Renal cortex interstitium (tissue), 11 donors: ENCODE measurements around the gene PRX. TPM values are rescaled to one million over a fixed set of nuclear protein-coding genes. Genes with fewer than 3 reads are reported as not detected.
A peak's percentile ranks its signal among the peaks of the same experiment; 100 is the strongest.

Experiments used
- DNase-seq, 11 donors: peaks; one replicate each; pipeline ENCODE4 v3.0.0-alpha.2; 2013; ENCODE audit warnings: low read depth in 9 of 11, low spot score in 4 of 11; ENCODE audit errors: extremely low read depth in 1 of 11
- polyA plus RNA-seq, 3 donors: library from polyadenylated mRNA; unstranded; fragments of 120-200 nt; gene quantifications; one replicate each; pipeline ENCODE4 v1.2.1, GENCODE V29; 2013; ENCODE audit not compliant: insufficient read length in 3 of 3

PRX gene
- polyA plus RNA-seq, 3 donors: 10.2 to 14.0 (median 11.7) TPM

DNA sequence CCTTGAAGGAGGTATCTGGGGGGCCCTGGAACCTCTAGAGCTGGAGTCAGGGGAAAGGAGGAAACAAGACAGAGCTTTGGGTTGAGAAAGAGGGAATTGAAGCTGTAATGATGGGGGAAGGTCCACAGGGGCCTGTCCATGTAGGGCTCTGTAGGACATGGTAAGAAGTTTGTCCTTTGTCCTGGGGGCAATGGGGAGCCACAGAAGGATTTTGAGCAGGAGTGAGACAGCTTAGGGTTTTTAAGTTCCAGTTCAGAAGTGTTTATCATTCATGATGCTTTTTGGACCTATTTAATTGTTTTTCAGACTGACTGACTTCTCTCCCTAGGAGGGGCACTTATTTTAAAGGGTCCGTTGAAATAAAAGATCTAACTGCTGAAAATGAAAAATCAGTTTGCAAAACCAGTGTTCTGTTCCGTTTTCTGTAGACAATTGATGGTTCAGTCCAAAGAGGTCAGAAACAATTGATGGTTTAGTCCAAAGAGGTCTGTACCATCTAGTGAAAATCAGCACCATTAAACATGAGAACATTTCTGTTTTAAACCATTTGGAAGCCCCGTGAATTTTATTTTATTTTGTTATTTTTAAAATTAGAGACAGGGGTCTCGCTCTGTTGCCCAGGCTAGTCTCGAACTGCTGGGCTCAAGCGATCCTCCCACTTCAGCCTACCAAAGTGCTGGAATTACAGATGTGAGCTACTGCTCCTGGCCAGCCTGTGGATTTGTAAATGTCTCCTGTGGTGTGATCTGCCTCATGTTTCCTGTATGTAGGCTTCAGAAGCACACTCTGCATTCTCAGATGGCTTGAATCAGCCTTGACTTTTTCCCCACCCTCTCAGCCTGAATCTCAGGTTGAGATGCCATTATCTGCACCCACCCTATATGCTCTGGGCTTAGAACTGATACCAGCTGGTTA lies 56.2 kb downstream of the PRX start:
- DNase-seq: no peak

DNA sequence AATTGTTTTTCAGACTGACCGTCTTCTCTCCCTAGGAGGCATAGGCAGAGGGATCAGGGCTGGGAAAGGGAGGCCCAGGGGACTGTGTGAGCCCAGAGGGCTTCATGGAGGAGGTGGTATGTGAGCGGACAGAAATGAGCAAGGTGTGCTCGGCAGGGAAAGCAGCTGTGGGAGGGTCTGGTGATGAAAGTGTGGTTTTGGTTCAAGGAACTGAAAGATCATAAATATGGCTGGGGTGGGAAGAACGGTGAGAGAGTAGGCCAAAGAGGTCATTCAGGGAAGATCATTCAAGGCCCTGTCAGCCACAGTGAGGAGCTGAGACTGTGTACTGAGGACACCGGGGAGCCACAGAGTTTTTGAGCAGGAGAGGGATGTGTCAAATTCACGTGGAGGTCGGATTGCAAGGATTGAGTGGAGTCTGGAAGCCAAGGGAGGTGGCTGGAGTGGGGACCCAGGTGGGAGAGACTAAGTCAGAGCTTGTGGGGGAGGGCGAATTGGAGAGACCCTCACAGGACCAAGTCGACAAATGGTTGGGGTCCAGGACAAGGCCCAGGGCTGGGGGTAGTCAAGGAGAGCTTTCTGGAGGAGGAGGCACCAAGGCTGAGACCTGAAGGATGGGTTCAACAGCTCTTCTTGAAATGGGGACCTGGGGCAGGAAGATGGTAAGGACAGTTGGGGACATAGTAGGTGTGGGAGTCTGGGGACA lies 57.0 kb downstream of the PRX start:
- no peak for DNase-seq

DNA sequence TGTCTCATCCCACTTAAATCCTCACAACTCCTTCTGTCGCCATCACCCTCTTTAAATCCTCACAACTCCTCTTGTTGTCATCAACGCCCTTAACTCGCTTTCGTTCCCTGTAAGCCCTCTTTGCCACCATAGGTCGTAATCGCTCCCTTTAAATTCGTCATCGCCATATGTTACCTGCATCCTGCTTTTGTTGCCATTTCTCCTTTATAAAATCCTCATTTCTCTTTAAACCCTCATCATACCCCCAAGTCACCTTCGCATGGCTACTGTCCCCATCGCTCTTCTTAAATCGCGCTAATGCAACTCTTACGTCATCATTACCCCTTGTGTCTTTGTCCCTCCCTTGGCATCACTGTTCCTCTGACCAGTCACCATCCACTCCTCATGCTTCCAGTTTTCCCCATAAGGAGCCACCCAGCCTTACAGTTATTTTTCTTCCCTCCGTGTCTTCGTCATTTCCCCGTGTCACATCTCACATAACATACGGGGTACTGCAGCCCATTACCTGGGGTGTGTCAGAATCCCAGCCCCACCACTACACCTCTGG lies 64.1 kb downstream of the PRX start:
- peak in 4 of 11 donors; percentile 25 to 49 (median 30) for DNase-seq

DNA sequence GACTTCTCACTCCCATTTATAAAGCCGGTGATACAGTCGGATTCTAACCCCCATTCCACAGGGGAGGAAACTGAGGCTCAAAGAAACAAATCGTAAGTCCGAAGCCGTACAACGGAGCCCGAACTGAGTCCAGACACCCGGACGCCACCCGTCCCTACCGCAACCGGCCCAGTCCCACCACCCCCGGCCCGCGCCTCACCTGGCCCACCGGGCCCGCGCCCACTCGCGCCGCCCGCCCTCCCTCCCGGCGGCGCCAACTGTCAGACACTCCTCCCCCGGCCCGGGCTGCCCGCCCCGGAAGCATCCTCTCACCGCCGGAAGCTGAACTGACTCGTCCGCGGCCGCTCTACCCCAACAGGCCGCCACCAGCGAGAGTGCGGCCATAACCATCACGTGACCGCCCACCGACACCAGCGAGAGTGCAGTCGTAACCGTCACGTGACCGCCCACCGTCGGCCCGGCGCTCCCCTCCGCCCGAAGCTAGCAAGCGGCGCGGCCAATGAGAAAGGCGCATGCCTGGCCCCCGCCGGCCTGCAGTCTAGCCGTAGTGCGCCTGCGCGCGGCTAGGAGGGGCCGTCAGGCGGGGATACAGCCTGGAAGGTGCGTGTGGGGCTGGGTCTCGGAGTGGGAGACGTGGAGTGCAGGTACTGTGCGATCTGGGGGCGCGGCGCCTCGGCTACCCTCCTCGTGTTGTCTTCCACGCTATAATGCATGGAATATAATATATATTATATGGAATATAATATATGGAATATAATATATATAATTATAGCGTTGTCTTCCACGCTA lies 64.9 kb downstream of the PRX start, which contains the start of the genes C19orf47 and PLD3:
C19orf47 (minus strand) TSS at position 273 of the 789 bp plus-strand sequence. CDS start 6,540 bp downstream, outside the sequence.
PLD3 (plus strand) TSS at position 571 of the 789 bp plus-strand sequence. CDS start 17,789 bp downstream, outside the sequence.
- peak; percentile 89 to 99 (median 98) for DNase-seq

DNA sequence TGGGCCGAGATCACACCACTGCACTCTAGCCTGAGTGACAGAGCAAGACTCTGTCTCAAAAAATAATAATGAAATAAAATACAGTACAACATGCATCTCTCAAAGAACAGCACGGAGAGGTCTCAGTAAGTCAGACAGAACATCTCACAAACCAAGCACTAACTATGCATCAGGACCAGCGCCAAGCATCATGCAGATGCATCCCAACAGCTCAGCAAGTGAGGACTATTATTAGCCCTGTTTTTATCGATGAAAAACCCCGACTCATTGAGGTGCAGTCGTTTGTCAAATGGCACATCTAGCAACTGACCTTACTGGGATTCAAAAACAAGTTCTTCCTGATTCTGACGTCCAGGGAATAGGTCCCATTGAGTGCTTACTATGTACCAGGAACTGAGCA lies 68.8 kb downstream of the PRX start:
- no peak for DNase-seq

Other genes with a start within 250 kb of the PRX start
- gene MAP3K10, start 222.0 kb downstream of the PRX start, polyA plus RNA-seq: 10 to 100 TPM in 2 of 3 donors, 1 to 10 TPM in 1; 9.2 to 19.6 (median 17.4) TPM
- under 1 TPM; 0.11 to 0.26 (median 0.12) TPM for gene TTC9B, start 195.0 kb downstream of the PRX start, polyA plus RNA-seq
- 1 to 10 TPM; 1.1 to 2.3 (median 1.2) TPM for gene CCNP, start 186.7 kb downstream of the PRX start, polyA plus RNA-seq
- 100 to 1,000 TPM; 144 to 248 (median 180) TPM for gene AKT2, start 128.0 kb downstream of the PRX start, polyA plus RNA-seq
- 10 to 100 TPM in 2 of 3 donors, 1 to 10 TPM in 1; 8.3 to 18.0 (median 14.5) TPM for gene C19orf47, start 65.0 kb downstream of the PRX start, polyA plus RNA-seq
- 100 to 1,000 TPM; 194 to 276 (median 275) TPM for gene PLD3, start 64.7 kb downstream of the PRX start, polyA plus RNA-seq
- gene HIPK4, start 23.2 kb downstream of the PRX start, polyA plus RNA-seq: under 1 TPM in 2 of 3 donors, not detected in 1; 0.14 to 0.17 TPM
- gene SERTAD1, start 12.6 kb upstream of the PRX start, polyA plus RNA-seq: 1 to 10 TPM; 6.4 to 9.7 (median 7.0) TPM
- 10 to 100 TPM; 33.0 to 38.5 (median 34.6) TPM for gene SERTAD3, start 31.0 kb upstream of the PRX start, polyA plus RNA-seq
- gene BLVRB, start 52.4 kb upstream of the PRX start, polyA plus RNA-seq: 10 to 100 TPM; 35.5 to 58.3 (median 49.3) TPM
- gene SPTBN4, start 53.6 kb upstream of the PRX start, polyA plus RNA-seq: 1 to 10 TPM; 1.5 to 2.2 (median 1.6) TPM
- 10 to 100 TPM; 44.3 to 47.9 (median 45.6) TPM for gene SHKBP1, start 163.5 kb upstream of the PRX start, polyA plus RNA-seq
- gene LTBP4, start 188.0 kb upstream of the PRX start, polyA plus RNA-seq: 100 to 1,000 TPM; 156 to 325 (median 271) TPM